K562 (cell line): ENCODE results near the gene BBS1. TPM values are rescaled to one million over a fixed set of nuclear protein-coding genes. Genes with fewer than 3 reads are reported as not detected.

Experiments
- BRD4 ChIP-seq: fragments of 200-600 bp; sonication (generic); IDR thresholded peaks from 2 replicates; pipeline ENCODE4 v1.6.1; 2017; ENCODE audit warnings: inconsistent platforms
- CHD2 ChIP-seq: IDR thresholded peaks from 2 replicates; pipeline ENCODE4 v1.6.1; 2011; ENCODE audit warnings: low read depth, low read length
- CTCF ChIP-seq, 3 experiments: IDR thresholded peaks in 2 of 3; conservative IDR thresholded peaks in 1 of 3; 2 replicates each; pipeline ENCODE4 v1.5.1; 2011 to 2012; ENCODE audit warnings: low read length in 3 of 3, mild to moderate bottlenecking in 3 of 3, control low read depth in 2 of 3, improper control_type of control experiment in 1 of 3, inconsistent platforms in 1 of 3, low read depth in 1 of 3, mixed read lengths in 1 of 3, moderate library complexity in 1 of 3; ENCODE audit not compliant: insufficient read depth in 2 of 3
- E2F6 ChIP-seq, 2 experiments: IDR thresholded peaks; 2 replicates each; pipeline ENCODE4 v1.6.1; 2011; ENCODE audit warnings: borderline replicate concordance in 1 of 2, control low read depth in 1 of 2, low read depth in 1 of 2, low read length in 1 of 2, mild to moderate bottlenecking in 1 of 2, mixed read lengths in 1 of 2, moderate library complexity in 1 of 2; ENCODE audit not compliant: insufficient read depth in 1 of 2, insufficient read length in 1 of 2, poor library complexity in 1 of 2, severe bottlenecking in 1 of 2; ENCODE audit errors: extremely low read depth in 1 of 2
- GATAD2A ChIP-seq: fragments of 450-650 bp; IDR thresholded peaks from 2 replicates; pipeline ENCODE4 v1.6.1; 2017
- HDAC8 ChIP-seq: fragments of 450-650 bp; IDR thresholded peaks from 2 replicates; pipeline ENCODE4 v1.6.1; 2016; ENCODE audit warnings: mild to moderate bottlenecking, missing genetic modification characterization, moderate library complexity, missing compliant biosample characterization
- HMBOX1 ChIP-seq: sonication (generic); IDR thresholded peaks from 2 replicates; pipeline ENCODE4 v1.6.1; 2016
- HOXB6 ChIP-seq: fragments of 250-450 bp; sonication (Bioruptor Pico); IDR thresholded peaks from 2 replicates; pipeline ENCODE4 v1.5.1; 2022; ENCODE audit warnings: mild to moderate bottlenecking, borderline replicate concordance
- JUND ChIP-seq, 2 experiments: IDR thresholded peaks; 2 replicates in 1 of 2; 3 replicates in 1 of 2; pipeline ENCODE4 v1.6.1; 2011; ENCODE audit warnings: borderline replicate concordance in 2 of 2, low read depth in 2 of 2, low read length in 2 of 2, improper control_type of control experiment in 1 of 2, missing biosample characterization in 1 of 2, missing genetic modification characterization in 1 of 2, missing genetic modification reagents in 1 of 2
- PHB ChIP-seq: fragments of 250-450 bp; sonication (Bioruptor Pico); IDR thresholded peaks from 2 replicates; pipeline ENCODE4 v1.5.0; 2021
- POLR2AphosphoS2 ChIP-seq: IDR thresholded peaks from 2 replicates; pipeline ENCODE4 v1.6.1; 2012; ENCODE audit warnings: low read length, improper control_type of control experiment
- PRPF4 ChIP-seq: fragments of 200-400 bp; formaldehyde crosslinking; IDR thresholded peaks from one replicate; pipeline ENCODE4 v1.6.1; 2017; ENCODE audit warnings: low read length, low read depth, mild to moderate bottlenecking; ENCODE audit not compliant: insufficient read depth, poor library complexity, severe bottlenecking
- RB1 ChIP-seq: fragments of 450-650 bp; IDR thresholded peaks from 2 replicates; pipeline ENCODE4 v1.6.1; 2017; ENCODE audit warnings: low read depth, mild to moderate bottlenecking
- SMARCA5 ChIP-seq: fragments of 450-650 bp; IDR thresholded peaks from 2 replicates; pipeline ENCODE4 v1.6.1; 2016
- SMC3 ChIP-seq: conservative IDR thresholded peaks from 2 replicates; pipeline ENCODE4 v1.6.1; 2011; ENCODE audit warnings: low read depth, low read length, improper control_type of control experiment; ENCODE audit not compliant: insufficient read depth
- STAG1 ChIP-seq: sonication (generic); formaldehyde crosslinking; IDR thresholded peaks from 2 replicates; pipeline ENCODE4 v1.5.0; 2020; ENCODE audit warnings: missing genetic modification reagents, borderline replicate concordance
- TCF7 ChIP-seq: sonication (generic); IDR thresholded peaks from 2 replicates; pipeline ENCODE4 v1.6.1; 2016; ENCODE audit warnings: antibody characterized with exemption, borderline replicate concordance
- TCF7L2 ChIP-seq: fragments of 150-350 bp; IDR thresholded peaks from 2 replicates; pipeline ENCODE4 v1.6.1; 2016; ENCODE audit warnings: low read depth, mild to moderate bottlenecking, low read length, moderate library complexity
- VEZF1 ChIP-seq: fragments of 200-800 bp; sonication (Bioruptor generic); IDR thresholded peaks from 2 replicates; pipeline ENCODE4 v1.6.1; 2017; ENCODE audit warnings: missing genetic modification characterization, missing compliant biosample characterization
- ZBTB7A ChIP-seq: IDR thresholded peaks from 2 replicates; pipeline ENCODE4 v1.6.1; 2011; ENCODE audit warnings: low read depth, mild to moderate bottlenecking, low read length, moderate library complexity, borderline replicate concordance; ENCODE audit not compliant: control insufficient read depth
- ZNF717 ChIP-seq: fragments of 250-450 bp; sonication (Bioruptor Pico); IDR thresholded peaks from 2 replicates; pipeline ENCODE4 v1.5.0; 2021
- polyA plus RNA-seq, 8 experiments: library from polyadenylated mRNA; depleted of rRNA in 4 of 8; stranded (reverse) in 5 of 8; unstranded in 3 of 8; fragments of >200 nt; fragmentation: Nextera tagmentation in 2 of 8; fragmentation: Illumina TruSeq in 1 of 8; extraction: Ambion mirVana in 2 of 8; extraction: Trizol in 1 of 8; gene quantifications; 2 replicates each; pipeline versions ENCODE4 v1.2.1 to v1.2.3, GENCODE V29; 2011 to 2014; ENCODE audit warnings: inconsistent platforms in 1 of 8, missing spikeins in 1 of 8
- total RNA-seq, 7 experiments: library from RNA; depleted of rRNA in 6 of 7; stranded (reverse); fragments of >200 nt in 6 of 7; fragmentation: Illumina TruSeq in 2 of 7; extraction: Trizol in 2 of 7; gene quantifications; 2 replicates each; pipeline versions ENCODE4 v1.2.1 to v1.2.3, GENCODE V29; 2011 to 2021; ENCODE audit warnings: low replicate concordance in 1 of 7
- TF ChIP-seq, protein P1 (sequence below): sonication (generic); formaldehyde crosslinking; IDR thresholded peaks from 2 replicates; pipeline ENCODE4 v1.8.0; 2022; ENCODE audit warnings: missing genetic modification reagents, mild to moderate bottlenecking, borderline replicate concordance

BBS1 gene
- total and polyA plus RNA-seq, 9 of the 15 experiments (the other 6 are each of a cell fraction or from before 2014, with no cell fraction given), result 9.0 to 19.8 (median 12.1) TPM

DNA sequence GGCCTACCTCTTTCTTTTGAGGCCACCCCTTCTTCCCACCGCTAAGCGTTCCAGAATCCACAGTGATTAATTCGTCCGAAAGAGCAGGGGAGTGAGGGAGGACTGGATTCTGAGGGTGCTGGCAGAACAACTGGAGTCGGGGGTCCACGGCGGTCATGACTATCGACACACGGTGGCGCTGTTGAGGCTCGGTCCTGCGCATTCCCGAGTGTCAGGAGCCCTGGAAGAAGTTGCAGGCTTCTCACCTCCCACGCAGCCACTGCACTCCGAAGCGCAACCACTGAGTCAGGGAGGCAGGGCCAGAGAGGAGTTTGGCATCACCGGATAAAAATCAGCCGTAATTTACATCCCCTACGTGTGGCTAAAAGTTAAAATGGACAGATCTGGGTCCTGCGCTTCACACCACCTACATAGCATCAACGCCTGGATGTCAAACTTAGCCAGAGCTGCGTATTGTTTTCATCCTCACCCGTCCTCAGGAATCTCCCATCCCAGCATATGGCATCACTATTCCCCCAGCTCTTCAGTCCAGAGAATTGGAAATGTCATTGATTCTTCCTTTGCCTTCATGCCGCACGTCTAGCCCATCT is 68.7 kb downstream of the BBS1 start (continued):
- TF ChIP-seq ZBTB7A (peak; percentile 85), PRPF4 (no peak), E2F6 (IDR thresholded peaks at IDR 0.05; ENCODE audit: borderline replicate concordance in 1 of 2, extremely low read depth in 1 of 2, insufficient read depth in 1 of 2, insufficient read length in 1 of 2, low read depth in 1 of 2, low read length in 1 of 2, poor library complexity in 1 of 2, severe bottlenecking in 1 of 2) (peak in 1 of 2 experiments; percentile 10), CHD2 (no peak), STAG1 (CRISPR knock-in tag) (peak; percentile 26; the same call in 1 of the 2 replicates), PHB (CRISPR knock-in tag) (no peak), BRD4 (no peak), ZNF717 (CRISPR knock-in tag) (no peak), HDAC8 (tag) (no peak), CTCF (IDR thresholded peaks at IDR 0.05 in 2 of 3, conservative IDR thresholded peaks at IDR 0.05 in 1 of 3; ENCODE audit: insufficient read depth in 2 of 3, low read depth in 1 of 3, low read length in 3 of 3) (peak; percentile 77 to 90 (median 83)), POLR2AphosphoS2 (no peak), HOXB6 (CRISPR knock-in tag) (no peak), RB1 (peak; percentile 62; the same call in 1 of the 2 replicates), JUND (IDR thresholded peaks at IDR 0.05; ENCODE audit: borderline replicate concordance, low read depth, low read length) (0 out of 2 replicates have a peak, but pooled peaks have one; percentile 16), JUND (tag; IDR thresholded peaks at IDR 0.05; ENCODE audit: borderline replicate concordance, low read depth, low read length) (no peak; the same call in 2 of the 3 replicates), GATAD2A (0 out of 2 replicates have a peak, but pooled peaks have one; percentile 19), TCF7 (no peak), TCF7L2 (no peak), HMBOX1 (no peak), SMC3 (peak; percentile 65), VEZF1 (CRISPR knock-in tag) (no peak), SMARCA5 (no peak)
- TF ChIP-seq, protein P1, sequence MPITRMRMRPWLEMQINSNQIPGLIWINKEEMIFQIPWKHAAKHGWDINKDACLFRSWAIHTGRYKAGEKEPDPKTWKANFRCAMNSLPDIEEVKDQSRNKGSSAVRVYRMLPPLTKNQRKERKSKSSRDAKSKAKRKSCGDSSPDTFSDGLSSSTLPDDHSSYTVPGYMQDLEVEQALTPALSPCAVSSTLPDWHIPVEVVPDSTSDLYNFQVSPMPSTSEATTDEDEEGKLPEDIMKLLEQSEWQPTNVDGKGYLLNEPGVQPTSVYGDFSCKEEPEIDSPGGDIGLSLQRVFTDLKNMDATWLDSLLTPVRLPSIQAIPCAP (CRISPR knock-in tag), result no peak
